BJ (cell line): ENCODE data around the gene TRPV4. TPM values are rescaled to one million over a fixed set of nuclear protein-coding genes. Genes with fewer than 3 reads are reported as not detected.

ENCODE experiments used
- CTCF ChIA-PET: fragments of 350-600 bp; formaldehyde crosslinking; extraction: SDS; loops from one replicate; lab custom pipeline; 2021; ENCODE audit warnings: antibody characterized with exemption, inconsistent platforms; lab: Yijun Ruan, JAX
- POLR2A ChIA-PET: fragments of 300-600 bp; sonication (Branson Sonifier 250); formaldehyde crosslinking; extraction: SDS; loops from one replicate; lab custom pipeline; 2021; ENCODE audit warnings: antibody characterized with exemption; lab: Charles Lee
- DNase-seq: peaks from one replicate; pipeline ENCODE4 v3.0.0-alpha.2; 2011; ENCODE audit warnings: low read depth
- H3K27me3 ChIP-seq: 2 replicates; pipeline ENCODE4 v1.6.0; 2011; ENCODE audit warnings: low read length; ENCODE audit not compliant: control insufficient read depth, insufficient read depth
- H3K36me3 ChIP-seq: 2 replicates; pipeline ENCODE4 v1.5.1; 2011; ENCODE audit warnings: low read length; ENCODE audit not compliant: control insufficient read depth, insufficient read depth
- H3K4me3 ChIP-seq: 2 replicates; pipeline ENCODE4 v1.5.1; 2011; ENCODE audit warnings: low read depth, mild to moderate bottlenecking, control low read depth, low read length
- polyA minus RNA-seq: library from RNA; depleted of rRNA, polyadenylated mRNA; stranded (reverse); fragments of >200 nt; gene quantifications from 2 replicates; pipeline ENCODE4 v1.2.3, GENCODE V29; 2011; rRNA and poly(A)+ RNA removed
- polyA plus RNA-seq: library from polyadenylated mRNA; depleted of rRNA; stranded (reverse); fragments of >200 nt; gene quantifications from 2 replicates; pipeline ENCODE4 v1.2.3, GENCODE V29; 2011; rRNA removed
- TF ChIP-seq, protein P1 (sequence below): IDR thresholded peaks from 2 replicates; pipeline ENCODE4 v1.5.1; 2011; ENCODE audit warnings: low read depth, mild to moderate bottlenecking, control low read depth, inconsistent platforms, low read length, moderate library complexity; ENCODE audit not compliant: insufficient read depth

TRPV4 gene
- polyA plus RNA-seq: 7.4 and 13.4 TPM in 2 replicates
- 14.2 and 19.8 TPM in 2 replicates for polyA minus RNA-seq

DNA sequence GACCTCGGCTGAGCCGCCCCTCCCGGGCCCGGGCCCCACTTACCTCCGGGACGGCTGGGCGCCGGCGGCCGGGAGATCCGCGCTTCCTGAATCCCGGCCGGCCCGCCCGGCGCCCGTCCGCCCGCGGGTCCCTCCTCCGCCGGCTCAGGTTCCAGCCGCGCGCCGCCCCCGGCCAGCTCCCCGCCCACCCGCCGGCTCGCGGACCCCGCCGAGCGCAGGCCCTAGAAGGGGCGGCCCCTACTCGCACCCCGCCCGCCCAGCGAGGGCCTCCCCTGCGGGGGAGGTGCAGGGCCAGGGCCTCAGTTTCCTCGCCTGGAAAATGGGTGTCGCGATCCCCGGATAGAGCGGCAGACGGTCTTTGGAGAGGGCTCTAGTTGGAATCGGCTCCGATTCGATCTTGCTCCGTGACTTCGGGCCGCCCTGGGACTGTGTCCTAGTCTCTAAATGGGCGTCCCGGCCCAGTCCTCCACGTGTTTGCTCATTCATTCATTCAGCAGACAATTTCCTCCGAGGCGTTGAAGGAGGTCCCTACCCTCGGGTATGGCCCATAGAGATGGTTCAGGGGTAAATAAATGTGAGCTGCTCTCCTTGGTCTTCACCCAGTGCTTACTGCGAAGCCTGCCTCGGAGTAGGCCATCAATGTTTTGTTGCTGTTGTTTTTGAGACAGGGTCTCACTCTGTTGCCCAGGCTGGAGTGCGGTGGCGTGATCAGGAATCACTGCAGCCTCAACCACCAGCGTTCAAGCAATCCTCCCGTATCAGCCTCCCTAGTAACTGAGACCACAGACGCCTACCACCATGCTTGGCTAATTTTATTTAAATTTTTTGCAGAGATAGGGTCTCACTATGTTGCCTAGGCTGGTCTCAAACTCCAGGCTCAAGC lies at the start of gene TRPV4:
TSS of gene TRPV4 (minus strand) at position 92 of the 883 bp plus-strand sequence. CDS start 18,602 bp downstream, outside the sequence.
- DNase-seq: no peak
- ChIA-PET CTCF (interaction anchor here (1.0 to 4.5 kb wide), 3 partner anchors 11 to 28 kb away, joined by 3 to 31 read pairs (median 4); no protein-coding TSS in a partner anchor), POLR2A (no interaction called here)
- Histone ChIP-seq H3K4me3 (peak within 1 kb of the TSS; percentile 74), H3K36me3 (no peaks in the 10 kb centered on the region), H3K27me3 (no peaks in the 10 kb centered on the region)
- TF ChIP-seq, protein P1, sequence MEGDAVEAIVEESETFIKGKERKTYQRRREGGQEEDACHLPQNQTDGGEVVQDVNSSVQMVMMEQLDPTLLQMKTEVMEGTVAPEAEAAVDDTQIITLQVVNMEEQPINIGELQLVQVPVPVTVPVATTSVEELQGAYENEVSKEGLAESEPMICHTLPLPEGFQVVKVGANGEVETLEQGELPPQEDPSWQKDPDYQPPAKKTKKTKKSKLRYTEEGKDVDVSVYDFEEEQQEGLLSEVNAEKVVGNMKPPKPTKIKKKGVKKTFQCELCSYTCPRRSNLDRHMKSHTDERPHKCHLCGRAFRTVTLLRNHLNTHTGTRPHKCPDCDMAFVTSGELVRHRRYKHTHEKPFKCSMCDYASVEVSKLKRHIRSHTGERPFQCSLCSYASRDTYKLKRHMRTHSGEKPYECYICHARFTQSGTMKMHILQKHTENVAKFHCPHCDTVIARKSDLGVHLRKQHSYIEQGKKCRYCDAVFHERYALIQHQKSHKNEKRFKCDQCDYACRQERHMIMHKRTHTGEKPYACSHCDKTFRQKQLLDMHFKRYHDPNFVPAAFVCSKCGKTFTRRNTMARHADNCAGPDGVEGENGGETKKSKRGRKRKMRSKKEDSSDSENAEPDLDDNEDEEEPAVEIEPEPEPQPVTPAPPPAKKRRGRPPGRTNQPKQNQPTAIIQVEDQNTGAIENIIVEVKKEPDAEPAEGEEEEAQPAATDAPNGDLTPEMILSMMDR: no peak

DNA sequence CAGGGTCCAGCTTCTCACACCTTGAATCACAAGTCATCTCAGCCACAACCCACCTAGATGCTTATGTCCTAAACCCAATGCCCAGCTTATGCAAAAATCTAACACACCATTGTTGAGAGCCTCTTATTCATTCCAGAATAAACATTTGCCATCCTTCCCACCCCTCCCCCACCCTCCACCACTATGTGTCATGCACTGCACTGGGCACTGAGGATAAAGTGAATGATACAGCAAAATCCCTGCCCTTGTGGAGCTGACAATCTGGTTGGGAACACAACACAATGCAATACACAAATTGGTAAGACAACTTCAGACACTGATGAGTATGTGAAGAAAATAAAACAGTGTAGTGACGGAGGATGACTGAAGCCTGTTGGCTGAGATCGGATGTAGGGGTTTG lies 48.6 kb upstream of the TRPV4 start:
- no peaks in the 10 kb centered on the region for H3K36me3 ChIP-seq
- no peak for DNase-seq
- no peaks in the 10 kb centered on the region for H3K27me3 ChIP-seq
- ChIA-PET CTCF (interaction anchor here (0.7 to 4.1 kb wide), 5 partner anchors 16 to 77 kb away, joined by 3 to 23 read pairs (median 4); no protein-coding TSS in a partner anchor), POLR2A (no interaction called here)
- H3K4me3 ChIP-seq: no peak overlapping the region
- TF ChIP-seq, protein P1: no peak

DNA sequence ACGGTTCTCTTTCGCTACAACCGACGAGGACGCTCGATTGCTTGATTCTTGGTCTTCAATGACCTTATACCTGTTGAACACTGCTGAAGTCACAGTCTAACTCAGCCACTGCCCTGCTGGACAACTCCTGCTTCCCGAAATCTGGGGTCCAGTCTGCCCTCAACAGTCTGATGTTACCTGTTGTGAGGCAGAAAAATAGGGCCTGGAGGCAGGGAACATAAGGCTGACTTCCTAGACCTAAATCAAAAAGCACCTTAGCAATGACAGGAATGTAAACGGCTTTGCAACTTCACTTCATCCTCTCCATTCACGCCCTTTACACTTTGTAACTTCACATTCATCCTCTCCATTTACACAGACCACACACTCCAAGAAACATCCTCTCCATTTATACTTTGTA lies 47.7 kb upstream of the TRPV4 start:
- Histone ChIP-seq H3K36me3 (no peaks in the 10 kb centered on the region), H3K4me3 (peak overlapping the region; percentile 57), H3K27me3 (no peaks in the 10 kb centered on the region)
- ChIA-PET POLR2A (no interaction called here), CTCF (interaction anchor here (0.8 to 4.1 kb wide), 6 partner anchors 11 to 287 kb away, joined by 3 to 23 read pairs (median 4); no protein-coding TSS in a partner anchor)
- DNase-seq: no peak
- TF ChIP-seq, protein P1: no peak

DNA sequence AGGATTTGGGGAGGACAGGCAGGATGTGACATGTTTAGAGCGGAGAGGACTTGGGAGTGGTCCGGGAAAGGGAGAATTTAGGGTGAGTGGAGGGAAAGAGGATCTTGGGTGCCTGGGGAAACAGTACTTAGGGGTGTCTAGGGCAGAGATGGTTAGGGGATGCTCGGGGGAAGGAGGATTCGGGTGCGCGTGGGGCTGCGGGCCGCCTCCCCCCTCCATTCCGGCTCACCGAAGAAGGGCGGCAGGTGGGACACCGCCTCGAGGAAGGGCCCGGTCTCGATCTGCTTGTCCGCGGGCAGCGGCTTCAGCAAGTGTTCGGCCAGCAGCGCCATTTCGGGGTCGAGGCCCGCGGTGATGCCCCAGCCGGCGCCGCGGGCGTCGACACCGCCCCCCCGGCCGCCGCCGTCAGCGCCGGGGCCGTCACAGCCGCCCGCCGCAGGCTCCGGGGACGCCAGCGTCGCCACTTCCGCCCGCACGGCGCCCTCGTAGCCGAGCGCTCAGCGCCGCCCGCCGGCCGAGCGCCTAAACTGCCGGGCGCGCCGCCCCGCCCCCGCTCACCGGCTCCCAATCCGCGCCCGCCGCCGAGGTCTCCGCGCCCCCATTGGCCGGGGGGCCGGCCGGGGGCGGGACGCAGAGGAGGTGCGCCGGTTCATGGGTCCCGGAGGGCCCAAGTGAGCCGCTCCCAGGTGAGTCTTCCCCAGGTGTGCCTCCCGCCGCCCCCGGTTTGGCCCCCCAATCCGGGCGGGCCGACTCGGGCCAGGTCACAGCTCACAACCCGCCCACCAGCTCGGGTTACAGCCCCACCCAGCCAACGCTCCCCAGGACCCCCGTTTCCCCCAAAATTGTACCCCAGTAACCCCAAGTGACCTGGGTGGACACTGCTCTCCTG lies 47.1 kb upstream of the TRPV4 start, which contains the start of gene GLTP:
TSS of gene GLTP (minus strand) at position 499 of the 889 bp plus-strand sequence. CDS start at position 332, 167 bp downstream.
- H3K4me3 ChIP-seq: peak within 1 kb of the TSS; percentile 75
- ChIA-PET POLR2A (no interaction called here), CTCF (interaction anchor here (0.8 to 4.4 kb wide), 6 partner anchors 10 to 287 kb away, joined by 3 to 23 read pairs (median 4); no protein-coding TSS in a partner anchor)
- TF ChIP-seq, protein P1: 0 out of 2 replicates have a peak, but pooled peaks have one; percentile 4
- H3K36me3 ChIP-seq: no peaks in the 10 kb centered on the region
- no peaks in the 10 kb centered on the region for H3K27me3 ChIP-seq
- DNase-seq: no peak
